ENCODE measurements around the gene CTSH. TPM values are rescaled to one million over a fixed set of nuclear protein-coding genes. Genes with fewer than 3 reads are reported as not detected.
A peak's percentile ranks its signal among the peaks of the same experiment; 100 is the strongest.

CTSH gene
- total and polyA plus RNA-seq, 2 donors, result 110 to 156 TPM

DNA sequence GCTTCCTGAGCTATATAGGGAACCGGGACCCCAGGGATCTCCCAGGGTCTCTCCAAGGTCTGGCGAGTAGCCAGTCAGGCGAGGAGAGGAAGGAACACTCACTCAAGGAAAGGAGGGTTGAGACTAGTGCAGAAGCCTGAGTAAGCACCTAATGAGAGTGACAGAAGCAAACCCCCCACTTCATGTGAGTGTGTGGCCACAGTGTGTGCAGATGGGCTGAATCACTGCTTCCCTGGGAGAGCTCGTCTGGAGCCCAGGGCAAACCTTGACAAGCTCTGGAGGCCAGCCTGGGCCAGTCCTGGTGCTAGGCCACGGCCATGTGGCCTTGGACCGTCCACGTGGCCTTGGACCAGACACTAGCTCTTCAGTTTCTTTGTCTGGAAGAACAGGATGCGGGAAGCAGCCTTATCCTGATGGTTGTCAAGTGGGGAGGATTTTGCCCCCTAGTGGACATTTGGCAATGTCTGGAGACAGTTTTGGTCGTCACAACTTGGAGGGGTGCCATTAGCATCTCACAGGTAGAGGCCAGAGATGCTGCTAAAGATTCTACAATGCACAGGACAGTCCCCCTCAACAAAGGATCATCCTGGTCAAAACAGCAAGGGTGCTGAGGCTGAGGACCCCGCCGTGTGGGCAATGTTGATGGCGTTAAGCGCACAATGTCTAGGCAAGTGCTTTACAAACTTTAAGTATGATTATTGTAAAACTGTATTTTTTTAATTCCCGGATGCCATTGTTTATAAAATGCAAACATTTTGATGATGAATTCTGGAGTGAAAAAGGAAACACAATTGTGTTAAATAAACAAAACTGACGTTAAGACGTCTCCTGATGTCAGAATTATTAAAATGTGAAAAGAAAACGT is 34.8 kb upstream of the CTSH start:
- Histone ChIP-seq H3K9me3 (ENCODE audit: control insufficient read depth in 2 of 2, insufficient read depth in 1 of 2, low read length in 1 of 2) (no peaks in the 10 kb centered on the region), H3K36me3 (ENCODE audit: control insufficient read depth in 2 of 2, insufficient read depth in 2 of 2, low read length in 1 of 2) (no peaks in the 10 kb centered on the region), H3K27ac (ENCODE audit: low read depth in 1 of 2, low read length in 1 of 2) (no peak overlapping the region), H3K4me1 (ENCODE audit: control insufficient read depth in 2 of 2, insufficient read depth in 2 of 2, low read length in 2 of 2) (no peaks in the 10 kb centered on the region), H3K27me3 (ENCODE audit: control insufficient read depth in 2 of 2, insufficient read depth in 1 of 2, low read length in 1 of 2) (no peaks in the 10 kb centered on the region), H3K4me3 (ENCODE audit: low read length in 2 of 2) (no peak overlapping the region)
- DNase-seq (ENCODE audit: low read depth in 6 of 9, low spot score in 9 of 9), result peak in 5 of 9 donors; percentile 14 to 47 (median 18)
- 83% methylated on average over 17 of the region's 17 CpGs for WGBS

GRCh38 chr15:78978601-78979179 is 33.8 kb upstream of the CTSH start:
- Histone ChIP-seq H3K9me3 (ENCODE audit: control insufficient read depth in 2 of 2, insufficient read depth in 1 of 2, low read length in 1 of 2) (no peaks in the 10 kb centered on the region), H3K36me3 (ENCODE audit: control insufficient read depth in 2 of 2, insufficient read depth in 2 of 2, low read length in 1 of 2) (no peaks in the 10 kb centered on the region), H3K4me1 (ENCODE audit: control insufficient read depth in 2 of 2, insufficient read depth in 2 of 2, low read length in 2 of 2) (no peaks in the 10 kb centered on the region), H3K27ac (ENCODE audit: low read depth in 1 of 2, low read length in 1 of 2) (no peak overlapping the region), H3K4me3 (ENCODE audit: low read length in 2 of 2) (no peak overlapping the region), H3K27me3 (ENCODE audit: control insufficient read depth in 2 of 2, insufficient read depth in 1 of 2, low read length in 1 of 2) (no peaks in the 10 kb centered on the region)
- 93% methylated on average over 19 of the region's 19 CpGs for whole genome bisulfite sequencing
- DNase-seq (ENCODE audit: low read depth in 6 of 9, low spot score in 9 of 9), result no peak

GRCh38 chr15:78977591-78978347 is 32.9 kb upstream of the CTSH start:
- Histone ChIP-seq H3K9me3 (ENCODE audit: control insufficient read depth in 2 of 2, insufficient read depth in 1 of 2, low read length in 1 of 2) (no peaks in the 10 kb centered on the region), H3K36me3 (ENCODE audit: control insufficient read depth in 2 of 2, insufficient read depth in 2 of 2, low read length in 1 of 2) (no peaks in the 10 kb centered on the region), H3K27me3 (ENCODE audit: control insufficient read depth in 2 of 2, insufficient read depth in 1 of 2, low read length in 1 of 2) (no peaks in the 10 kb centered on the region), H3K4me3 (ENCODE audit: low read length in 2 of 2) (no peak overlapping the region), H3K27ac (ENCODE audit: low read depth in 1 of 2, low read length in 1 of 2) (no peak overlapping the region), H3K4me1 (ENCODE audit: control insufficient read depth in 2 of 2, insufficient read depth in 2 of 2, low read length in 2 of 2) (no peaks in the 10 kb centered on the region)
- WGBS, result 89% methylated on average over 10 of the region's 10 CpGs
- no peak for DNase-seq (ENCODE audit: low read depth in 6 of 9, low spot score in 9 of 9)

GRCh38 chr15:78977091-78977571 is 32.3 kb upstream of the CTSH start:
- DNase-seq (ENCODE audit: low read depth in 6 of 9, low spot score in 9 of 9), result peak in 1 of 9 donors; percentile 7
- Histone ChIP-seq H3K4me1 (ENCODE audit: control insufficient read depth in 2 of 2, insufficient read depth in 2 of 2, low read length in 2 of 2) (no peaks in the 10 kb centered on the region), H3K4me3 (ENCODE audit: low read length in 2 of 2) (no peak overlapping the region), H3K9me3 (ENCODE audit: control insufficient read depth in 2 of 2, insufficient read depth in 1 of 2, low read length in 1 of 2) (no peaks in the 10 kb centered on the region), H3K36me3 (ENCODE audit: control insufficient read depth in 2 of 2, insufficient read depth in 2 of 2, low read length in 1 of 2) (no peaks in the 10 kb centered on the region), H3K27ac (ENCODE audit: low read depth in 1 of 2, low read length in 1 of 2) (no peak overlapping the region), H3K27me3 (ENCODE audit: control insufficient read depth in 2 of 2, insufficient read depth in 1 of 2, low read length in 1 of 2) (no peaks in the 10 kb centered on the region)
- WGBS, result 73% methylated on average over 4 of the region's 4 CpGs

DNA sequence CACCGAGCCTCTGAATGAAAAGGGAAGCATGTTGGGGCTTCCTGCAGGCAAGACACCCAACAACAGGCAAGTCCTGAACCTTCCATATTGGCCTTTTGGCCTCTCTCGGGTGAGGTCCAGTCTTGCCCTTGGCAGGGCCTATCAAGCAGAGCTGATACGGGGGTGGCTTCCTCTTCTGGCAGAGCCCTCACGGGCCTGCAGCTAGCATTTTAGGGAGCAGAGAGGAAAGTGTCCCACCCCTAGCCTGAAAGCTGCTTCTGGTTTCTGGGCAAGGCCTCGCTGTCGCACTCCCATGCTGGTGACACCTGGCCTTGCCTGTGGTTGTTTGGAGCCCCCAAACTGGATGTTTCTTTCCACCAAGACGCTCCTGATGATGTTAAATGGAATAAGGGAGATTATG is 31.8 kb upstream of the CTSH start:
- H3K27ac ChIP-seq (ENCODE audit: low read depth in 1 of 2, low read length in 1 of 2), result no peak overlapping the region
- no peak for DNase-seq (ENCODE audit: low read depth in 6 of 9, low spot score in 9 of 9)
- WGBS, result 81% methylated on average over 7 of the region's 7 CpGs
- no peak overlapping the region for H3K4me3 ChIP-seq (ENCODE audit: low read length in 2 of 2)
- no peaks in the 10 kb centered on the region for H3K9me3 ChIP-seq (ENCODE audit: control insufficient read depth in 2 of 2, insufficient read depth in 1 of 2, low read length in 1 of 2)
- no peaks in the 10 kb centered on the region for H3K36me3 ChIP-seq (ENCODE audit: control insufficient read depth in 2 of 2, insufficient read depth in 2 of 2, low read length in 1 of 2)
- no peaks in the 10 kb centered on the region for H3K4me1 ChIP-seq (ENCODE audit: control insufficient read depth in 2 of 2, insufficient read depth in 2 of 2, low read length in 2 of 2)
- no peaks in the 10 kb centered on the region for H3K27me3 ChIP-seq (ENCODE audit: control insufficient read depth in 2 of 2, insufficient read depth in 1 of 2, low read length in 1 of 2)

GRCh38 chr15:78974272-78974918 is 29.5 kb upstream of the CTSH start:
- no peaks in the 10 kb centered on the region for H3K4me1 ChIP-seq (ENCODE audit: control insufficient read depth in 2 of 2, insufficient read depth in 2 of 2, low read length in 2 of 2)
- H3K27ac ChIP-seq (ENCODE audit: low read depth in 1 of 2, low read length in 1 of 2), result no peak overlapping the region
- H3K9me3 ChIP-seq (ENCODE audit: control insufficient read depth in 2 of 2, insufficient read depth in 1 of 2, low read length in 1 of 2), result no peaks in the 10 kb centered on the region
- H3K36me3 ChIP-seq (ENCODE audit: control insufficient read depth in 2 of 2, insufficient read depth in 2 of 2, low read length in 1 of 2), result no peaks in the 10 kb centered on the region
- WGBS, result 96% methylated on average over 7 of the region's 7 CpGs
- no peaks in the 10 kb centered on the region for H3K27me3 ChIP-seq (ENCODE audit: control insufficient read depth in 2 of 2, insufficient read depth in 1 of 2, low read length in 1 of 2)
- no peak for DNase-seq (ENCODE audit: low read depth in 6 of 9, low spot score in 9 of 9)
- H3K4me3 ChIP-seq (ENCODE audit: low read length in 2 of 2), result no peak overlapping the region

DNA sequence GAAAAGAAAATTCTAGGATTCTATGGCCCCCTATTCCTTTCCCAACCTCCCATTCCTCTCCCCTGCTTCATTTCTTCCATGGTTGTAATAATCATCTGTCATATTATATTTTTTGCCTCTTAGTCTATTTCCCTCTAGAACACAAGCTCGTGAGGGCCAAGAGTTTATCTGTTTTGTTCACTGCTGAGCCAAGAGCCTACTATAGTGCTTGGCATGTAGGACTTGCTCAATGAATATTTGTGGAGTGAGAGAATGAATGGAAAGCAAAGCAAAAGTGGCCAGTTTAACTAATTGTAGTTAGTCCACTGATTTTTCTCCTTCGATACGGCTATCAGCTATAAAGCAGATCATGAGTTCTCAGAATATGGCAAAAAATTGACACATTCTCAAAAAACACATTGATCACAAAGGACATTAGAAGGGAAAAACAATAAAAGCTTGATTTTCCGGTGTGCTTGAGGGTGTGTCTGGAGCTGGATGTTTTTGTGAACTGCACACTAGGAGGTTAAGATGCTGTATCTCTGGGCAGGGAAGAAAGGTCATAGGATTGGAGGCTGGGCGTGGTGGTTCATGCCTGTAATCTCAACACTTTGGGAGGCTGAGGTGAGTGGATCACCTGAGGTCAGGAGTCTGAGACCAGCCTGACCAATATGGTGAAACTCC is 25.0 kb upstream of the CTSH start:
- H3K4me1 ChIP-seq (ENCODE audit: control insufficient read depth in 2 of 2, insufficient read depth in 2 of 2, low read length in 2 of 2), result no peaks in the 10 kb centered on the region
- no peaks in the 10 kb centered on the region for H3K27me3 ChIP-seq (ENCODE audit: control insufficient read depth in 2 of 2, insufficient read depth in 1 of 2, low read length in 1 of 2)
- 98% methylated on average over 5 of the region's 5 CpGs for WGBS
- DNase-seq (ENCODE audit: low read depth in 6 of 9, low spot score in 9 of 9), result no peak
- H3K9me3 ChIP-seq (ENCODE audit: control insufficient read depth in 2 of 2, insufficient read depth in 1 of 2, low read length in 1 of 2), result no peaks in the 10 kb centered on the region
- H3K36me3 ChIP-seq (ENCODE audit: control insufficient read depth in 2 of 2, insufficient read depth in 2 of 2, low read length in 1 of 2), result no peaks in the 10 kb centered on the region
- H3K4me3 ChIP-seq (ENCODE audit: low read length in 2 of 2), result no peak overlapping the region
- no peak overlapping the region for H3K27ac ChIP-seq (ENCODE audit: low read depth in 1 of 2, low read length in 1 of 2)

DNA sequence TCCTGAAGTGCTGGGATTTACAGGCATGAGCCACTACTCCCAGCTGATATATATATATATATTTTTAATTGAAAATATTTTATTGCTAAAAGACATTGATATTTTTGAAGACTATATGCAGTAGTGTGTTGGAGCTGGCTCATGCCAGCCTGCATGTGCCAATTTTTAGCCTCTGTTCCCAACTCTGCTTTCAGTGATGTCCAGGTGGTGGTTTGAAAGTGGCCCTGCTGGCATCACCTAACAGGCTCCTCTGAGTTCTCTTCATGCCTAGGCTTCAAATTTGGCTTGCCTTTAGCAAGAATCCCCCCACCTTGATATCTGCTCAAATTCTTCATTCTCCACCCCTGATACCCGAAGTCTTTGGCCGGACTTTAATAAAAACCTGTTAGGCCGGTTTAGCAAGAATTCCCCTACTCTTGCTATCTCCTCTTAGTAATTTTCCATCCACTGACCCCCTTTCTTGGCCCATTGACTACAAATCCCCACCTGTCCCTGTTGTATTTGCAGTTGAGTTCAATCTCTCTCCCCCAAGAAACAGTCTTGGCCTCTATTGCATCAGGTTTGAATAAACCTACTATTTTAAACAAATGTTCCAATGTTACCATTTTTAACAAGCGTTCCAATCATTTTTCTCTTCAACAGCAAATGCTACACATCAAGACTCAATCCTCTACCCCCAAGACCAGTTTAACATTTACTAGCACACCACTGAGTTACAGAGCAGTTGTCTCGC is 23.9 kb upstream of the CTSH start:
- no peaks in the 10 kb centered on the region for H3K9me3 ChIP-seq (ENCODE audit: control insufficient read depth in 2 of 2, insufficient read depth in 1 of 2, low read length in 1 of 2)
- H3K4me3 ChIP-seq (ENCODE audit: low read length in 2 of 2), result no peak overlapping the region
- H3K4me1 ChIP-seq (ENCODE audit: control insufficient read depth in 2 of 2, insufficient read depth in 2 of 2, low read length in 2 of 2), result no peaks in the 10 kb centered on the region
- H3K27ac ChIP-seq (ENCODE audit: low read depth in 1 of 2, low read length in 1 of 2), result no peak overlapping the region
- H3K27me3 ChIP-seq (ENCODE audit: control insufficient read depth in 2 of 2, insufficient read depth in 1 of 2, low read length in 1 of 2), result no peaks in the 10 kb centered on the region
- no peaks in the 10 kb centered on the region for H3K36me3 ChIP-seq (ENCODE audit: control insufficient read depth in 2 of 2, insufficient read depth in 2 of 2, low read length in 1 of 2)
- no peak for DNase-seq (ENCODE audit: low read depth in 6 of 9, low spot score in 9 of 9)
- 96% methylated on average over 5 of the region's 5 CpGs for WGBS
